NCI-H1417 (cell line): ENCODE results near the gene GJA4.

Experiments used
- DNase-seq, 3 experiments: peaks; one replicate each; lab custom pipeline; 2025; lab: John Stamatoyannopoulos, UW

GJA4 gene

DNA sequence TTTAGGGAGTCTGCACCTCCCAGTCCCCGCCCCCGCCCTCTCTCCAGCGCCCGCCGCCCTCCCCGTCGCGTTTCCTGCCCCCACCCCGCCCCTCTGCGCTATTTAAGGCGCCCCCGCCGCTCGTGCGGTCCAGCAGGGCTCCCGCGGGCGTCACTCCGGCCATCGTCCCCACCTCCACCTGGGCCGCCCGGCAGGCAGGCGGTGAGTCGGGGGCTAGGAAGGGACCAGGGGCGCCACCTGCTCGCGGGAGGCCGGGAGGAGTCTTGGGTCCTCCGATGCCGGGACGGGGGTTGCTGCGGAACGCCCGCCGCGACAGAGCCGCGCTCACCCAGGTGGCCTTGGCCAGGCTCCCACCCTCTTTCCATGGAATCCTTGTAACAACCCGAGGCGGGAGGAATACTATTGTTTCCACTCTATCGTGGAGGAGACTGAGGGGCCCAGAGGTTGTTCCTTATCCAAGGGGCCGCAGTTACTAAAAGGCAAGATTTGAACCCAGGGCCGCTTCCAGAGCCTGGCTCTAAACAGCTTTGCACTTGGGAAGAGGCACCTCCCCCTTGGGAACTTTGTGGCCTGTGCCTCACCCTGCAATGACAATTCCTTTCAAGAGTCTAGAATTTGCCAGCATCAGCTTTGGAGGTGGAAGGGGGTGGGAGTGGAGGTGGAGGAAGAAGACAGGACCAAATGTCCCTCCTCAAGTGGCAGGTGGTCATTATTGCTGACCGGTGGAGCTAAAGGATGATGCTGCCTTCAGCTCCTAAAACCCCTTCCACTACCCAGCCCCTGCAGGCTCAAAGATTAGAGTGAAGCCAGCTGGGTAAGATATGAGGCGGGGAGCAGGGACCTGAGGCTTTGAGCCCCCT lies at the start of gene GJA4:
Gene GJA4, plus strand, starts transcription at position 132 of the 860 bp plus-strand sequence. CDS start 1,215 bp downstream, outside the sequence.
- no peak for DNase-seq

DNA sequence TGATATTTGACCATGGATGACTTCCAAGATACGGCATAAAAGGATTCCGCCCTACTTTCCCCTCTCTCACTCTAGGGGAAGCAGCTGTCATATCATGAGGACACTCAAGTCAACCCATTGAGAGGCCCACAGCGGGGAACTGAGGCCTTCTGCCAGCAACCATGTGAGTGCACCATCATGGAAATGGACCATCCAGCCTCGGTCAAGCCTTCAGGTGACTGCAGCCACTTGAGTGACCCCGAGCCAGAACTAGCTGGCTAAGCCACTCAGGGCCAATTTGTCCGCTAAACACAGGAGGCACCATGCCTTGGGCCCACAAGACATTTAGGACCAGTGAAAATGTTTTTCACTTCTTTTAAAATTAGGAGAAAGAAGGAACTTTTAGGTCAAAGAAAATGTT lies 49.0 kb upstream of the GJA4 start:
- DNase-seq = peak in 1 of 3 experiments; percentile 42

DNA sequence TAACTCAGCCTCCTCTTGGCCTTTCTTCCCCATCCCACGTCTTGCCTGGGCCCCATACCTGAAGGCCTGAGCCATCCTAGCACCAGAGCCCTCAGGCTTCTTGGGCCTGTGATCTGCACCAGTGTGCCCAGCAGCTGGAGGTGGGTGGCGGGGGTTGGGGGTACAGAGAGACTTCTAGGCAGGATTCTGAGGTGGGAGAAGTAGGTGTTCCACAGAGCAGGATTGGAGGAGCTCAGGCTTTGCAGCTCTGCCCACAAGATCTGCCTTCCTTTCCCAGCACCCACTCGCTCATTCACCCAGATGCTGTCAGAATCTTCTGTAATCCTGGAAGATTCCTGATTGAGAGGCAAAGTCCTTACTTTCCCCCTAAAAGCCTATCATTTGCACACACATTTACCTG lies 47.9 kb upstream of the GJA4 start:
- no peak for DNase-seq

DNA sequence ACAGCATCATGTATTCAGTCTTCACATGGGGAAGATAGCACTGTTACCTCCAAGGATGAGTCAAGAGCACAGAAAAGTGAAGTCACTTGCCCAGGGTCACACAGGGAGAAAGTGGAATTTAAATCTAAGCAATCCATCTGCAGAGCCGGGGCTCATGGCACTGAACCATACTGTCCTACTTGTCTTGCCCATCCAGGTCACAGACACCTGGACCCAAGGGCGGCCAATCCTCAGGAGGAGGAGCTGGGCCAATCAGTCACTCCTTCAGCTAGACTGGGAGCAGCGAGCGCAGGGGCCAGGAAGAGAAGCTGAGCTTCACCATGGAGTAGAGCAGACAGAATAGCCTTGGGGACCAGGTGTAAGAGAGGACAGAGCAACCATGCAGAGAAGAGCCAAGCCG lies 47.1 kb upstream of the GJA4 start:
- DNase-seq = no peak

DNA sequence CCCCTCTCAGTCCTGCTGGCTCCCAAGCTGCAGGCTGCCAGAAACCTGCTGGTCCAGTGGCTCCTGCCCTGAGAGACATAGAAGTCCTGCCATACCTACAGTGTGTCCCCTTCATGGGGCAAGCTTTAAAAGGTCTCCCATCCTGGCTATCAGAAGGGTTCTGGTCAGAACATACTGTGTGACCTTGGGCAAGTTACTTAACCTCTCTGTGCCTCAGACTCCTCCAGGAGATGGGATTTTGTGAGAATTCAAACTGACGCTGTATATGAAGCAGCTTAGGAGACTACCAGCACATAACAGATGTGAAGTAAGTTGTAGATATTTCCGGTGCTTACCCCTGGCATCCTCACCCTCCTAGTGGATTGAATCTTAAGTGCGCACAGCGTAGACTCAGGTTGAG lies 46.7 kb upstream of the GJA4 start:
- no peak for DNase-seq

DNA sequence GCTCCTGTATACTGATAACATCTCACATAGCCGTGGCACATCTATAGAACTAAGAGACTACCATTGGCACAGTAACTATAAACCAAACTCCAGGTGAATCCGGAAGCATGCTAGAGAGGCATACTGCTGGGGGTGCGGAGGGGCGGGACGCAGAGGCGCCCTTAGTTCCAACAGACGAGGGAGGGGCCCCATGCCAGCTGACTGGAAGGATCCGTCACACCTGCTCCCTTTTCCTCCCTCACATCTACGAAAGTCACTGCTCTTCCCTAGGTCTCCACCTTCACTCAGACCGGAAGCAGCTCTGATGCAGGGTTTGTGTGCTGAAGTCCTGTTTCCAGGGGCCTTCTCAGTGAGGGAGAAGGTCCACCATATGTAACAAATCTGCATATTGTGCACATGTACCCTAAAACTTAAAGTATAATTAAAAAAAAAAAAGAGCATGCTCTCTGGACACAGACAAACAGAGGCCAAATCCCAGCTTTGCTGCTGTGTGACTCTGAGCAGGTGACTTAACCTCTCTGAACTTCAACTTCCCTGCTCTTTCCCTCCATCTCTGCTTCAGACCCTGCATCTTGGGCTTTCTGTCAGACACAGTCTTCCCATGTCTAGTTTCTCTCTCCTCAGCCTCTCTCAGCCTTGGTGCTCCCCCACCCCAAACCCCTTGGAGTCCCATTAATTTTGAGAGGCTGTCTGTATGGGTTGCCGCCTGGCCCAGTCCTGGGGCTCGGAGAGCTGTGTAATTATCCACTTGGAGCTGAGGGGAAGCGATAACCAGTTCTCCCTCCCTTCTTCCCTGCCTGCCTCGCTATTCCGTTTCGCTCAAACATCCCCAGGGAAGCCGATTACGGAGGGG lies 45.8 kb upstream of the GJA4 start:
- DNase-seq = peak in 2 of 3 experiments; percentile 38 to 59

DNA sequence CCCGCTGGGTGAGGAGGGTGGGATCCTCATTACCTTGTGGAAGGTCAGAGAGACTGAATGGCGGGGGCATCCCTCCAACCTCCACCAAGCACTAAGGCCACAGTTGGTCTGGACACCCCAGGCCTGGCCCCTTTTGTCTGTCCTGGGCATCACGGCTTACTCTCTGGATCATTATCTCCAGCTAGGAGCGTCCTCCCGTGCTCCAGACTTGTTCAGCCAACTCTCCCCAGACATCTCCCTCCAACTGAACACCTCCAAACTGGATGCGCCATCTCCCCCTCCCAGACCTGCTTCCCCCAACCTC lies 45.2 kb upstream of the GJA4 start:
- DNase-seq = no peak

DNA sequence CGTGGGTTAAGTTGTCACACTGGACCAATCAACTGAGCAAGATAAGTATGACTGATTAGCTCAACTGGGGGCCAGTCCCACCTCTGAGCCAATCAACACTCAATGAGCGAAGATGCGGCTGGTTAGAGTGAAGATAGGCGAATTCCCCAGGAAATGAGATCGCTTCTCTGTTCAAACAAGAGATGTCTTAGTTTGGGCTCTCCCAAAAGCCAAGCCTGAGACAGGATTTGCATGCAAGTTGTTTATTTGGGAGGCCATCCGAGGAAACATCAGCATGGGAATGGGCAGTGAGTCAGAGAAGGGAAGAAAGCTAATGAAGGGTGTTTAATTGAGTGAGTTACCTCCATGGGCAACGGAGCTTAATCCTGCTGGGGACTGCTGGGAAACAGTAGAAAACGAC lies 42.8 kb upstream of the GJA4 start:
- DNase-seq = no peak

DNA sequence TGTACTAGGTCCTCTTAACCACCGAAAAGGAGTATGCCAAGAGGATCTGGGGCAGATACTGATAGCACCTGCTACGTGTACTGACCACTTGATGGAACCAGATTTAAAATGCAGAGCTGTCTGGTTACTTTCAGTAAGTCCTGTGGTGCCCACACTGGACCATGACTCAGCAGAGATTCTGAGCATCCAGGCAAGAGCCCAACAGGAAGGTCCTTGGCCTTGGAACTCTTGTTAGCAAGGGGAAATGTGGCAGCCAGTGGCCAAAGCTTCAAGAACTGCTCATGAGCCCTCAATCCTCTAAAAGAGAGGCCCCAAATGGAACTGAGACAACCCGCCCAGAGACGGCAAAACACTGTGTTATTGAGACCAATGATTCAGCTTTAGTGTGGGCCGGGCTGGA lies 42.2 kb upstream of the GJA4 start:
- DNase-seq = no peak

DNA sequence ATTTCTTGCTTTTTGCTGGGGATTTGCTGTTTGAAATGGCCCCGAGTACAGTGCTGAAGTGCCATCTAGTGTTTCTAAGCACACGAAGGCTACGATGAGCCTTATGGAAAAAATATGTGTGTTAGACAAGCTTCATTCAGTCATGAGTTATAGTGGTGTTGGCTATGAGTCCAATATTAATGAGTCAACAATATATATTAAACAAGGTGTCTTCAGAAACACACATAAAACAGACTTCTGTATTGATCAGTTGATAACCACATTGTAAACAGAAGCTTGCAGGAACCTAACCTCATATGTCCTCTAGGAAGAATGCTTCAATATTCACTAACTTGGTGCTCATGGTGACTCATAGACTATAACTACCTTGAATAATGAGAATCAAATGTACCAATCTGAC lies 39.6 kb upstream of the GJA4 start:
- DNase-seq = no peak

DNA sequence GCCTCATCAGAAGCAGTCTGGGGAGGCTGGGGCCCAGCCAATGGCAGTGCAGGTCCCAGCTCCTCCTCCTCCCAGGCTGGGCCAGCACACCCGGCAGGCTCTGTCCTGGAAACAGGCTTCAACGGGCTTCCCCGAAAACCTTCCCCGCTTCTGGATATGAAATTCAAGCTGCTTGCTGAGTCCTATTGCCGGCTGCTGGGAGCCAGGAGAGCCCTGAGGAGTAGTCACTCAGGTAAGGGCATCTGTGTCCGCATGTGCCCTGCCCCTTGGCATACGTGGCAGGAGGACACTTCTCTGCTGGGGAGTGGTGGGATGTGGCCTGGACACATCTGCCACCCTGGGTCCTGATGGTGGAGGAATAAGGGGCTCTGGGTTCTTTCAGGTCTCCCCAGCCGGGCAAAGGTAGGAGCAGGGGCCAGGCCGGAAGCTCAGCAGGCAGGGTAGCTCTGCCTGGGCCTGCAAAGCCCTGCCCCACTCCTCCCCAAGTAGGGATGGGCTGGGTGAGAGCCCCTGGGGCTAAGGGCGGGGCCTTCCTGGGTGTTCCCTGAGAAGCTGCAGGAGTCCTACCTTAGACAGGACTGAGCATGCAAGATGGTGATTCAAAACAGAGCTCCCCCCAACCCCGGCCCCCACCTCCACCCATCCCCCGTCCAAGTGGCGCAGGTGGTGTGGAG lies 37.7 kb upstream of the GJA4 start, which contains the start of gene GJB5:
Gene GJB5, plus strand, starts transcription at position 84 of the 674 bp plus-strand sequence. CDS start 2,284 bp downstream, outside the sequence.
- no peak for DNase-seq

DNA sequence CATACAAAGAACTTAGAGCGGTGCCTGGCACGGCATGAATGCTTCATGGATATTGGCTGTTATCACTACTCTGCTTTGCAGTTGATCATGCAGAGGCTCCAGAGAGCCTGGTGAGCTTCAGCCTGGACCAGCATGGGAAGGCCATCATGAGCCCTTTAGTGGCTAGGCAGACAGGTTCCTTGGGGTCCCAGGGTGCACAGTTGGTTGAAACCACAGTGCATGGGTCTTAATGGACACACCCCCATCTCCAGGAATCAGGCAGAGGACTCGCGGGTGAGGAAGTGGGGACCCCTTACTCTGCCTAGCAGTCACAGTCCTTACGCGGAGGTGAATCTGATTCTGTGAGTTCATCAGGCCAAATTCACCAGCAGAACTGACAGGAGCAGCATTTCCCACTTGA lies 36.8 kb upstream of the GJA4 start:
- DNase-seq = no peak

DNA sequence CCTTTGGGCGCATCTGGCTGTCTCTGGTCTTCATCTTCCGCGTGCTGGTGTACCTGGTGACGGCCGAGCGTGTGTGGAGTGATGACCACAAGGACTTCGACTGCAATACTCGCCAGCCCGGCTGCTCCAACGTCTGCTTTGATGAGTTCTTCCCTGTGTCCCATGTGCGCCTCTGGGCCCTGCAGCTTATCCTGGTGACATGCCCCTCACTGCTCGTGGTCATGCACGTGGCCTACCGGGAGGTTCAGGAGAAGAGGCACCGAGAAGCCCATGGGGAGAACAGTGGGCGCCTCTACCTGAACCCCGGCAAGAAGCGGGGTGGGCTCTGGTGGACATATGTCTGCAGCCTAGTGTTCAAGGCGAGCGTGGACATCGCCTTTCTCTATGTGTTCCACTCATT lies 35.4 kb upstream of the GJA4 start:
- DNase-seq = no peak

DNA sequence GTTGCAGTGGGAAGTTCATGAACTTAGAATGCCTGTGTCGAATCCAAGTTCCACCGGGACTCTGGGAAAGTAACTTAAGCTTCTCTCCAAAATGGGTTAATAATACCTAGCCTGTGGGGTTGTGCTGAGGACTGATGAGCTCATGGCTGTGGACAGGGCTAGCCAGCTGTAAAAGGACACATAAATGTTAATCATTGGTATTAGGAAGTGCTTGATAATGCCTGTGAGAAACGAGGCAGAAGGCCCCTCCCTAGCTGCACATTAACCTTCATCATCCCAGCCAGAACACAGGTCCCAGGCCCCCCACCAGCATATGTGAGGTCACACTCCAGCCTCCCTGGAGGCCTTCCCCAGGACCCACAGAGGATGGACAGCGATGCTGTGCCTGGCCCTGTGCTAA lies 34.0 kb upstream of the GJA4 start:
- no peak for DNase-seq

DNA sequence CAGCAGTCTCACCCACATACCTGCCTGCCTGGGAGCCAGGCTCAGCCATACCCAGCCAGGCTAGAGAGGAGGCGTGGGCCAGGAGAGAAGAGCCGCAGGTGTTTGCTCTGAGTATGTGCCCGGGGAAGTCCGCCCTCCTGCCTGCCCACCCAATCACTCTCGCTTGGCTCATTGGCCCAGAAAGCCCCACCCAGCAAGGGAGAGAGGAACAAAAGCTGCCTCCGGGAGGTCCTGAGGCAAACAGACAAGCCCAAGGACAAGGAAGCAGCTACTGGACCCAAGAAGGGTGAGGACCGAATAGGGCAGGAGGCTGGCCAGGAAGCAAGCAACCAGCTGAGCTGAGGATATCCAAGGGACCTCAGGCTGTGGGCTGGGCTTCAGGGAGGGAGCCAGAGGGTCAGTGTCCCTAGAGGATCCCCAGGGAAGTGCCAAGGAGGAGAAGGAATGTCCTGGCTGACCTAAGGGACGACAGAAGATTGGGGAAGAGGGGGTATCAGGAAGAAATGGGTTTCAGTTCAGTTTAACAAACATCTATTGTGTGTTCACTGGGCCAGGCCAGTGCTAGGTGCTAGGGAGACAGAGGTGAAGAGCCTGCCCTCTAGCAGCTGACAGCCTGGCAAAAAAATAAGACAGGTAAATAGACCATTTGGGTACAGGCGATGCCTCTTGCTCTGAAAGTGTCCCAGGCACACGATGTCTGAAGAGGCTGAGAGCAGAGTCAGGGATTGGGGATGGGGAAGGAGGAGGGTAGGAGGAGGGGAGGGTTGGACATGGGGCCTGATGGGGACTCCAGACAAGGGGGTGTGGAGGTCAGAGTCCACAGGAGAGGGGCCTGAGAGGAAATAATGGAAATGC lies 33.1 kb upstream of the GJA4 start, which contains the start of gene GJB4:
Gene GJB4, plus strand, starts transcription at position 238 of the 855 bp plus-strand sequence. CDS start 1,515 bp downstream, outside the sequence.
- DNase-seq = no peak

DNA sequence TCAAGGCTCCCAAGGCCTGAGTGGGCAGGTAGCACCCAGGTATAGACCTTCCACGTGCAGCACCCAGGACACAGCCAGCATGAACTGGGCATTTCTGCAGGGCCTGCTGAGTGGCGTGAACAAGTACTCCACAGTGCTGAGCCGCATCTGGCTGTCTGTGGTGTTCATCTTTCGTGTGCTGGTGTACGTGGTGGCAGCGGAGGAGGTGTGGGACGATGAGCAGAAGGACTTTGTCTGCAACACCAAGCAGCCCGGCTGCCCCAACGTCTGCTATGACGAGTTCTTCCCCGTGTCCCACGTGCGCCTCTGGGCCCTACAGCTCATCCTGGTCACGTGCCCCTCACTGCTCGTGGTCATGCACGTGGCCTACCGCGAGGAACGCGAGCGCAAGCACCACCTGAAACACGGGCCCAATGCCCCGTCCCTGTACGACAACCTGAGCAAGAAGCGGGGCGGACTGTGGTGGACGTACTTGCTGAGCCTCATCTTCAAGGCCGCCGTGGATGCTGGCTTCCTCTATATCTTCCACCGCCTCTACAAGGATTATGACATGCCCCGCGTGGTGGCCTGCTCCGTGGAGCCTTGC lies 31.5 kb upstream of the GJA4 start:
- DNase-seq = no peak

DNA sequence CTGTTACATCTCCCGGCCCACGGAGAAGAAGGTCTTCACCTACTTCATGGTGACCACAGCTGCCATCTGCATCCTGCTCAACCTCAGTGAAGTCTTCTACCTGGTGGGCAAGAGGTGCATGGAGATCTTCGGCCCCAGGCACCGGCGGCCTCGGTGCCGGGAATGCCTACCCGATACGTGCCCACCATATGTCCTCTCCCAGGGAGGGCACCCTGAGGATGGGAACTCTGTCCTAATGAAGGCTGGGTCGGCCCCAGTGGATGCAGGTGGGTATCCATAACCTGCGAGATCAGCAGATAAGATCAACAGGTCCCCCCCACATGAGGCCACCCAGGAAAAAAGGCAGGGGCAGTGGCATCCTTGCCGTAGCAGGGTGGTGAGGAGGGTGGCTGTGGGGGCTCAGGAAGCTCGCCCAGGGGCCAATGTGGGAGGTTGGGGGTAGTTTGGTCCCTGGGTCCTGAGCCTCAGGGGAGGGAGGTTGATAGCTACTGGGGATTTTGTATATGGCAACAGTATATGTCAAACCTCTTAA lies 31.0 kb upstream of the GJA4 start:
- no peak for DNase-seq

DNA sequence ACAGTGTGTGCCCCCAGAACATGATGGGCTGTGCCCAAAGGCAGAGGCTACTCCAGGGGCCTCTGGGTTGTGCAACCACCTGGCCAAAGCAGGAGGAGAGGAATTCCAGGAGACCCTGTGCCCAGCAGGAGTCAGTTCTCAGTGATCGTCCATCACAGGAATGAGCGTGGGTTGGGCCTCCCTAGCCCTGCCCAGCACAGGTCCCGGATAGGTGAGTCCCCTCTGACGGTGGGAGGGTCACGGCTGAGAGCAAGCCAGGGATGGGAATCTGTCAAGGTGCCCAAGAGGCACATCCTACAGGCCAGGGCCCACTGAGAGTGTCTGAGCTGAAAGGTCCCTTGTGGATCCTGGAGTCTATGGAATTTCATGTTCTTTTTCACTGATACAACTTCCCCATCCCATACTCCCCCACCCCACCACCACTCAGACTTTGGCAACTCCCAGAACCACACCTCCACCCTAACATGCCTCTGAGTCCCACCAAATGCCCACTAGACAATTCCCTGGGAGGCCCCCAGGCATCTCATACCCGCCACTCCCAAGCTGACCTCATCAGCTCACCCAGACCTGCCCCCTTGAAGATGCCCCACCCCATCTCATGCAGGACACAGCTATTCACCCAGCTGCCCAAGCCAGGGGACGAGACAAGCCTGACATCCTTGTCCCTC lies 30.2 kb upstream of the GJA4 start:
- no peak for DNase-seq

DNA sequence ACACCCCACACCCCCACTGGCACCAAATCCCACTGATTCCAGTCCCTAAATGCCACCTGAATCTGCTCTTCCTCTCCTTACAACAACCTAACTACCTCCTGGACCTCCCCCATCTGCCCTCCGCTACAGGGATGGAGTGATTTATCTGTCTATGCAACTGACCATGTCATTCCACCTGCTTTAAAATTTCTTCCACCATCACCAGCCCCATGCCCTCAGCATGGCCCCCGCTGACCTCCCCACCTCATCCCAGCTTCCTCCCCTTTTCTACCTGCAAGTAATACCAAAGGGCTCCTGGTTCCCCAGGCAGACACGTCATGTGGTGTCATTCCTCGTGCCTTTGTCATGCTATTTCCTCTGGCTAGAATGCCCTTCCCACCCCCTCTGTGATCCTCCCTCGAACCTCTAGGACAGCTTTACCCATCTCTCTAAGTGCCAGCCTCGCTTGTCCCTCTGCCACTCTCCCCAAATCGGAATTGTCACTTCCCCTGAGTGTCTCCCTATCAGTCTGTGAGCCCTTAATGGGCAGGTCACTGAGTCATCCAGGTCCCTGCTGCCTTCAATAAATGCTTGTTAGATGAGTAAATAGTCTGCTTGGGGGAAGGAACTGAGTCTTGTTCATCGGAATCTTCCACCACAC lies 29.5 kb upstream of the GJA4 start:
- DNase-seq = no peak

DNA sequence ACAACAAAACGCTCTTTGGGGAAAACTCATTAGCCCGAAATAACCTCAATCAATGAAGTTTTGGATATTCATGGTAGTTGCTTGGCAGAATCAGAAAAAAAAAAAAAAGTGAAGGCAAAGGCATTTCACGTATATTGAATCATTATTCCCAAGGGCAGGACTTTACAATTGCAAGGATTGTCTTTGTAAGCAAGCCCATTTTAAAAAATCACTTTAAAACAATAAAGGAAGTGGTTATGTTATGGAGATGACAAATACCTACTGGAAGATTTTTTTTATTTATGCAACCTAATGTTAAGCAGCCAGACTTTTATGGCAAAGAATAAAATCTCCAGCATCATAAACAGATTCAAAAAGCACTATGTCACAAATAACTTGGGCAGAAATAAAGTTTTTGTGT lies 23.9 kb upstream of the GJA4 start:
- no peak for DNase-seq
